NCI-H510A (cell line): ENCODE measurements around the gene TADA1.
A peak's percentile ranks its signal among the peaks of the same experiment; 100 is the strongest.

Experiments used
- DNase-seq: peaks from one replicate; lab custom pipeline; 2025; lab: John Stamatoyannopoulos, UW

Gene TADA1, protein sequence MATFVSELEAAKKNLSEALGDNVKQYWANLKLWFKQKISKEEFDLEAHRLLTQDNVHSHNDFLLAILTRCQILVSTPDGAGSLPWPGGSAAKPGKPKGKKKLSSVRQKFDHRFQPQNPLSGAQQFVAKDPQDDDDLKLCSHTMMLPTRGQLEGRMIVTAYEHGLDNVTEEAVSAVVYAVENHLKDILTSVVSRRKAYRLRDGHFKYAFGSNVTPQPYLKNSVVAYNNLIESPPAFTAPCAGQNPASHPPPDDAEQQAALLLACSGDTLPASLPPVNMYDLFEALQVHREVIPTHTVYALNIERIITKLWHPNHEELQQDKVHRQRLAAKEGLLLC

GRCh38 chr1:166875734-166876539, at the start of gene TADA1:
Gene TADA1, minus strand, starts transcription at chr1:166876264. Its CDS starts 31 bp downstream, at chr1:166876233.
- DNase-seq = peak; percentile 98

GRCh38 chr1:166924823-166925541, 48.9 kb upstream of the TADA1 start:
- DNase-seq = no peak

- DNase-seq = peak; percentile 22
Observed at GRCh38 chr1:166920561-166921475, 44.8 kb upstream of the TADA1 start.

- no peak for DNase-seq
Observed at GRCh38 chr1:166918956-166919316, 42.9 kb upstream of the TADA1 start.

DNA sequence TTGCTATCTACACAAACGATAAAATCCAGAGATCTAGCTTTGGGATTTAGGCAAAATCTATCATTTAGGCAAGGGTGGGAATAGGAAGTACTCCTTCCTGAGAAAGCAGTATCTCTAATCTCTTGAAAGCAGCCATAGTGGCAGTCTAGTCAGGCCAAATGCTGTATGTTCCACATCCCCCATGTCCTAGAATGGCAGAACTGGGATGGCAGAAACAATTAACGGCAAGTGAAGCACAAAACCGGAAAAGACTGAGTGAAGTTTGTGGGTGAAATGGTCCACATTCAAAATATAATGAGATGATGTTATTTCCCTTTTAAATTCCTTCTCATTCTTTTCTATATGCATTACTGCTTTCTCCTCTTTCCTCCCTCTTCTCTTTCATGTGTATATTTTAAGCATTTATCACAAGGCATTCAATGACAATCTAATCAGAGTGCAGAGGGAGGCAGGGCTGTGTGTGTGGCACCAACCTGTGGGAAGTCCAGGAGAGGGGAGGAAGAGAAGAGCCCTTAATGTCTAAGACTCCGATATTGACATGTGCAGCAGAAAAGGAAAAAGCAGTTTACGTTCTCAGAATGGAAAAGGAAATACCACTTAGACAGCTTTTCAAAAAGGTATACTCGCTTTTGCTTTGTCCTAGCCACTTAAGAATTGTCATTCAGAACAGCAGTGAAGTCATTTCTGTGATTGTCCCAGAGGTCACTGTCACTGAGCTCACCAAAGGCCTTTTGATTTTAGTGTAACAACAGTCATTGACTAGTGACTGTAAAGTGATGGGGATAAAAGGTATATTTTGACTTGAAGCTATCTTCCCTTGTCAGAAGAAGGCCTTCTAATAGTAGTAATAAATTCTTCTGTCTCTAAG, 42.3 kb upstream of the TADA1 start:
- DNase-seq = no peak

- no peak for DNase-seq
Observed at GRCh38 chr1:166915941-166916340, 39.9 kb upstream of the TADA1 start.

GRCh38 chr1:166915042-166915441, 39.0 kb upstream of the TADA1 start:
- no peak for DNase-seq

DNA sequence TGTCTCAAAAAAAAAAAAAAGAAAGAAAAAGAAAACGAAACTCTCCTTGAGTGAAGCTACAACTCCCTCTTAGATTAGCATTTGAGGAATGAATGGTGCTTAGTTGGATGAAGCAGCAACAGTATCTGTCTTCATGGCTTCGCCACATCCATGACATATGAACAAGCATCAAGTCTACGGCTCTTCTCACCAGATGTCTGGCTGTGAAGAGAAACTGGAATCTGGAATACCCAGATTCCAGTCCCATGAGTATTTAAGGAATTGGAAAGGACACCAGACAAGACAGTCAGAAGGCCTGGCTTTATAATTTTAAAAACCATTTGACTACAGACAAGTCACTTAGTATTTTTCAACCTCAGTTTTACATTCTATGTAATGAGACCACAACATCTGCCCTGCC, 38.0 kb upstream of the TADA1 start:
- DNase-seq = no peak

DNA sequence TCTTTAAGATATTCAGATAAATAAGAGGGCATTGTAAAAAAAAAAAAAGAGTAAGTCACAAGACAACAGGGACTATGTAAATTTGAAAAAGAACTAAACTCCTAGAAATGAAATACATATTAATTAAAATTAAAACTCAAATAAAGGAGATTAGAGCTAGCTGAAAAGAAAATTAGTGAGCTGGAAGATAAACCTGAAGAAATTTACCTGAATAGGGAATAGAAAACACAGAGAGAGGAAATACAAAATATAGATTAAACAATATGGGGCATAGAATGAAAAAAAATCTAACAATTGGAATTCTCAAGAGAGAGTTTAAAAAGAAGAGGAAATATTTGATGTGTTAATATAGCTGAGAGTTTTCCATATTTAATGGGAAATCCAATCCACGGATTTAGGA, 35.6 kb upstream of the TADA1 start:
- DNase-seq = no peak

DNA sequence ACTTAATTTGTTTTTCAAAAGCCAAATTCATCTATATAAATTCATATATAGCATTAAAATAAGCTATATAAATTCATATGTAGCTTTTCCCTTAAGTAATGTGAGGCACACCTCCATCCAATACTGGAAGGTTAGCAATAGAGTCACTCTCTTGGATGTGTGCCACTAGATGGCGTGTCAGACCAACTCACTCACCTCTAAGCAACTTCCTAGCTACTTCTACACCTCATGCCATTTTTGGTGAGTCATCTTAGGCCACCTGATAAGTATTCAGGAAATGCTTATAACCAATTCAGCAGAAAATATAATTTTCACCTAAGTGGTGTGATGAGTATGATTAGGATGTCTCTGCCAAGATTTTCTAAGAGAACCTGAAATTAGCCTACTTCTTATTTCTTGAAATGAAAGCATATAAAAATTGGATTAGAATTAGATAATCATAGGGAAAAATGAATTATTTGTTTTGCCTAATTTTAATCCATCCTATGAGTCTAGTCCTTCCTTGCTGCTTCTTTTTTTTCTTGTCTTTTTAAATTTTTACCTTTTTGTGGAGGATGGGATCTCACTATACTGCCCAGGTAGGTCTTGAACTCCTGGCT, 34.4 kb upstream of the TADA1 start:
- peak; percentile 59 for DNase-seq

GRCh38 chr1:166908942-166909341, 32.9 kb upstream of the TADA1 start:
- no peak for DNase-seq

- DNase-seq = no peak
Observed at GRCh38 chr1:166907763-166908162, 31.7 kb upstream of the TADA1 start.

DNA sequence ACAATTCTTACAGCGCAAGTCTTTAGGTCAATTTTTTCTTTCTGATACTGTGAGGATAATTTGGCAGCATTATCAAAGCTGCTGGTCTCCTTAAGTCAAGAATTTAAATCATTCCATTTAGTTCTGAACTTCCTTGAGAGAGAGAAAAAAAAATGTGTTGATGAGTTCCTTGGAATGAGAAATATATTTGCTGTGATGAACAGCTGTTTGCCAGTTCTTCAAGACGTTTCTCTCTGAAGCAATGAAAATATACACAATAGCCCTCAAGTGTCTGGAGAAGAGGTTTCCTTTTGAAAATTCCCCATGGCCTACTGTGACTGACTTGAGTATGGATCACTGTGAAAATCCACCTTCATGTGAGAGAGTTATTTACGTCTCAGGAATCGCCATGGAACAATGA, 31.0 kb upstream of the TADA1 start:
- no peak for DNase-seq

GRCh38 chr1:166906647-166907046, 30.6 kb upstream of the TADA1 start:
- no peak for DNase-seq

DNA sequence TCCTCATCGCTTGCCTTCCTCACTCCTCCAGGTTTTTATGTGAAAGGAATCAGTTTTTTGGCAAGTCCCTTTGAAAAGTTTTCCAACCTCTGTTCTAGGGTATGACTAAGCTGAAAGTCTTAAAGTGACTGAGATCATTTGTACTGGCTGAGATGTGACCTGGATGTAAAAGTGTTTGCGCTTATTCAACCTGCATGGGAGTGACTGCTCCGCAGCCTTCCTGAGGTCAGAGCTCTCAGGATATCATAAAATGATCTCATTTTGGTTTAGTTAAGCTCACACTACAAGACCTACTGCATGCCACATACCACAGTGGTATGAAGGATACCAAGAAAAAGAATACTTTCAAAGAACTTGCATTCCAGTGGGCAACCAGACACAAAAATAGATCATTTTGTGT, 29.8 kb upstream of the TADA1 start:
- DNase-seq = no peak

GRCh38 chr1:166905136-166905535, 29.1 kb upstream of the TADA1 start:
- no peak for DNase-seq

DNA sequence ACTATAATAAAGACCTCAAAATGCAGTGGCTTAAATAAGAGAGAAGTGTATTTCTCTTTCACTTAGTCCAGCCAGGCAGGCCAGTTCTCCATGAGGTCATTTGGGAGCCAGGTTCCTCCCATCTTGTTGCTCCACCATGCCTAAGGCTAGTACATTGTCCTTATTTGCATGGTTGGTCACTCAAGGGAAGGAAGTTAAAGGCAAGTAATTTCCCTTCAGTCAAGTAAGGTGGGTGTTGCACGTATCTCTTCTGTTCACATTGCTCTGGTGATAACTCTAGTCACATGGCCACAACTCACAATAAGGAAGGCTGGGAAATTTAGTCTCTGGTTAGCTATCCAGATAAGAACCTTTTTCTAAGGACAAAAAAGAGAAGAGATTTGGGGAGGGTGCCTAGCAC, 27.2 kb upstream of the TADA1 start:
- no peak for DNase-seq

- no peak for DNase-seq
Observed at GRCh38 chr1:166902279-166902678, 26.2 kb upstream of the TADA1 start.

DNA sequence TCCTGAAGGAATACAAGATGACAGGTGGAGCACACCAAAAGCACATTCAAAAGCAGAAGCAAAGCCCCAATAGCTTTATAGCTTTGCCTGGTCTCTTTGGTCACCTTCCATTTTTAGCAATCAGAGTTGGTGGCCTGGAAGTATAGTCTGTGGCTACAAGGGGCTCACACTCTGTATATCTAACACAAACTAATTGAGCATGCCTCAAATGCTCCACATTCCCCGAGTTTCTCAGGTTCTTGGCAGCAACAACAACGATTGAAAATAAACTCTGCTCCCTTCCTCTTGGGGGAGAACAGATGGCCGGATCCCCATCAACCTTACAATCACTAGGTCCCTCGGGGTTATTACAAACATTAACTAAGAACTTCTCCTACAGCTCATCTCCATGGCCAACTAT, 24.9 kb upstream of the TADA1 start:
- no peak for DNase-seq

DNA sequence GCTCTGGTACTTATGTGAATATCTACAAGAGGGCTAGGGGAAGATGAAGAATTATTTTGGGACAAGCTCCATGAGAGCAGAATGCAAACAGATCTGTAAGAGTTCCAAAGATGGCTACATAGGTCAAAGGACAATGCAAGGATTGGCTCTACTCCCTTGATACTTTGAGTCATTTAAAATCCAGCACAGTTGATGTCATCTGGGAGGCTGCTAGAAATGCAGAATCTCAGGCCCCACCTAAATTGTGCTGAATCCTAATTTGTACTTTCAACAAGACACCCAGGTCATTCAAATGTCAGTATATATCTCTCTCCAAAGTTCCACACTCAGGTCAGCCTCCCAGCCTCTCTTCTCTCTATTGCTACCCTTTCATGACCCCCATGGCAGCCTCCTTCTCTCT, 23.7 kb upstream of the TADA1 start:
- DNase-seq = no peak
